GM21515 (cell line): ENCODE results near the gene BMAL1.

Source experiments
- ATAC-seq: cut with Tn5 transposase; IDR thresholded peaks from one replicate; pipeline ENCODE4 v1.9.1; 2021; ENCODE audit not compliant: unreplicated experiment

Gene BMAL1

DNA sequence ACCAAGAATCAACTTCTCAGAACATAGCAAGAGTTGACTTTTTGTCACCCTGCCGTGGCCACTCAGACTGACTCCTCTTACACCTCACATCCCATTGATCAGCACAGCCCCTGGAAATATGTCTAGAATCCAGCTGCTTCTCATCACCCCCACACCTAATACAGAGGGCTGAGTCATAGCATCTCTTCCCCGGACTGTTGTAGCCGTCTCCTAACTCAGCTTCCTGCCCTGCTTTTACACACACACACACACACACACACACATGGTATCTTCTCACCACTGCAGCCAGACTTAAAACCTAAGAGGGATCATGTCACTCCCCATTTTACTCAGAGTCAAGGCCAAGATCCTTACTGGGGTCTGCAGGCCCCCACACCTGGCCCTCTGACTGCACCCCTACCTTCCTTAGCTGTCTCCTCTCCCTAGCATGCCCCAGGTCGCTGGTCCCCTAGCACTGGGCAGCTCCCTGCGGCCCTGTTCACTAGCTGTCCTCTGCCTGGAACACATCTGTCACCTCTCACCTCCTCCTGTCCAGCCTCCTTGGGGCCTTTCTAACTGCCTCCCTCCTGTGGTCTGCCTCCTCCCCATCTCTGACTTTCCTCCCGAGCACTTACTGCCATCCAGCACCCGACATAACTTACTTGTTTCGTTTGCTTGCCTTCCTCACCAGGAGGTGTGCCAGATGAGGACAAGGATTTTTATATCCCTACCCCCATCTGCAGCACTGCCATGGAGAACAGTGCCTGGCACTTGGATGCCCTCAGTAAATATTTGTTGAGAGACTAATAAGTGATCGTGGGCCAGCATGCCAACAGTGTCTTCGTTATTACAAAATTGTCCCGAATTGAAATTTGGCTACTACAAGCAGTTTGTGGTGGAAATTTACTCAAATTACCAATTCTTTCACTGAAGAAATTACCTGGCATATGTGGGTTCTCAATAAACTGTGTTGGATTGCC is 61.9 kb downstream of the BMAL1 start:
- no peak for ATAC-seq

GRCh38 chr11:13341026-13341425 is 63.4 kb downstream of the BMAL1 start:
- ATAC-seq, result no peak

DNA sequence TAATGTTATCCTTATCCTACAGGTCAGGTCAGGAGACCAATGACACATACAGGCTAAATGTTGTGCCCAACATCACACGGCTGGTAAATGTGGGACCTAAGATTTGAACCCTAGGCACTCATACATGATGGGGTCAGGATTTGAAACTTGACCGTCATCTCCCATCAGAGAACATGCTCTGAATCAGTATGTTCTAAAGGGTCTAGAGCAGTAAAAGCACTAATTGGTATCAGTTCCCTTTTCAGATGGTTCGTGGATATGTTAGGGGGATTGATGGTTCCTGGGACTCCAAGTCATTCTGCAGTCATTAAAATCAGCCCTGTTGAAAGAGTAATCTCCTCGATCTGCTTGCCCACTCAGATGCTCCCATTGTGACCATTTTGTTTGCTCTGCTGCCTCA is 65.5 kb downstream of the BMAL1 start:
- ATAC-seq, result no peak

DNA sequence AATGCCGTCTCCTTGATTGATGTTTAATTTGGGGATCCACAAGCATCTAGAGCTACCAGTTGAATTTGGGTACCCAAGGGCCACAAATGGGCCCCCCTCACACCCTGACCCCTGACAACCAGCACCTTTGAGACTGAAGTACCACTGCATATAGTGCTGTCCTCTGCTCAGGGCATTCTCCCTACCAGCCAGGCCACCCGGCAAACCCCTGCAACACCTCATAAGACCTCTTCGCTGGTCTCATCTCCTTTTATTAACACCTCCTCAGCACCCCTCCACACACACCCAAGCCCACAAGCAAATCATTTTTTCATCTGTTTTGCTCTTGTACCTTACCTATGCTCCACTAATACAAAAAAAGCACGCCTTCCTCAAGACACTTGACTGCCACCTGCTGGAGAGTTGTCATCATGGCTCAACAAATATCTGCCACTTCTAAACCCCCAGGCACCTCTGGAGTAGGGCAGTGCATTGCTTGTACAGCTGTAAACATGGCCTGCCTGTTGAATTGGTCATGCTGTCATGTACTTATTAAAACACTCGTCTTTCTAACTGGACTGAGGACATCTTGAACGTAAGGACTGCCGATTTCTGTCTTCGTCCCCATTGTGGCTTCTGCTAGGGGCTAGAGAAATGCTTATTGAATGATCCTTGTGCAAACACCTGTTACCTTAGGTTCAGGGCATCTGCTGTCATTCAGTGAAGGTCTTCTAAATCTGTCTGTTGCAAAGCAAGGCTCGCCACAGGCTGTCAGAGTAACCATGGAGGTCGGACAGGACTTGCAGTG is 66.5 kb downstream of the BMAL1 start:
- peak; percentile 47 for ATAC-seq

GRCh38 chr11:13344818-13345217 is 67.2 kb downstream of the BMAL1 start:
- ATAC-seq, result no peak

GRCh38 chr11:13346470-13346869 is 68.9 kb downstream of the BMAL1 start:
- ATAC-seq, result no peak

DNA sequence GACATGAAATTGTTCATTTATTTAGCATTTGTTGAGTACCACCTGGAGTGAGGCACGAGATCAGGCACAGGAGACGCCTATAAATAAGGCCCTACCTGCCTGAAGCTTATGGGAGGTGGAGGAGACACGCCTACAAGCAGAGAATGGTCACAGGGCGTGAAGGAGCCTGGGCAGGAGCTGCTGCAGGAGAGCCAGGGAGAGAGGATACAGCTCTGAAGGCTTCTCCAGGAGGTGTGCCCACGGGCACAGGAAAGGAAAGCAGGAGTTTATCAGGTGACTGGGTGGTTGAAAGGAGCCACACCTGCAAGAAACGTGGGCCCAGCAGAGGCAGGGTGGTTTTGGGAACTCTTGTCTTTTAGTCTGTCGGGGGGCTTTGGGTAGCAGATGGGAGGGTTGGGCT is 70.3 kb downstream of the BMAL1 start:
- ATAC-seq, result no peak

DNA sequence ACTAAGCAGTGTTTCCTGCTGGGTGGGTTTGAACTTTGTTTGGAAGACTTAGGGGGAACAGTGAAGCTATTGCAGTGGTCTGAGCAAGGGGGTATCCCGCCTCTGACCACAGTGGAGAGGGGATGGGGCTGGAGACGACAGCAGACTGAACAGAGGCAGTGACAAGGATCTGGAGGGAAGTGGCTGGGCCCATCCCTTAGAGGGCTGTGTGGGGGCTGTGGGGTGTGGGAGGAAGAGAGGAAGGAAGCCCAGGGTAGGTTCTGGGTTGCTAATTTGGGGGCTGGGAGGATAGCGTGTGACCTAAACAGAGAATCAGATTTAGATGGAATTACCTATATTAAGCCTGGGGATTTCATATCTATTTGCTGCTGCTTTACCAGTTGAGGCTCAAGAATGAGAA is 70.7 kb downstream of the BMAL1 start:
- ATAC-seq, result no peak

DNA sequence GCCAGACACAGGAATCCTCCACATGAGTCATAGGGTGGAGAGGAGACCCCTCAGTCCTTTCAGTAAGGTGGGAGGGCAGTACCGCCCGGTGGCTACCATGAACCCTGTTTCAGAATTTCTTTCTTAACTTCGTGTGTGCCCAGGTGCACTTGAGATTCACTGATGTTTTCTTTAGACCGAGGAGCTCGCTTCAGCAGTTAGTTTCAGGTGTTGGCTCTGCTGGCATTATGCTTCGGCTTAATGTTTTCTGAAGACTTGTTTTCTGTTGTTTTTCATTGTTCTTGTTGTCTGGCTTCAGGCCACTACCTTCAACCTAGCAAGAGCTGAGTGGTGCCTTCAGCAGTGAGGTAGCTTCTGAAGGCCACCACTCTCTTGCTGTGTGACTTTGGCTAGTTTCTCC is 71.5 kb downstream of the BMAL1 start:
- no peak for ATAC-seq

GRCh38 chr11:13349581-13349980 is 72.0 kb downstream of the BMAL1 start:
- no peak for ATAC-seq

DNA sequence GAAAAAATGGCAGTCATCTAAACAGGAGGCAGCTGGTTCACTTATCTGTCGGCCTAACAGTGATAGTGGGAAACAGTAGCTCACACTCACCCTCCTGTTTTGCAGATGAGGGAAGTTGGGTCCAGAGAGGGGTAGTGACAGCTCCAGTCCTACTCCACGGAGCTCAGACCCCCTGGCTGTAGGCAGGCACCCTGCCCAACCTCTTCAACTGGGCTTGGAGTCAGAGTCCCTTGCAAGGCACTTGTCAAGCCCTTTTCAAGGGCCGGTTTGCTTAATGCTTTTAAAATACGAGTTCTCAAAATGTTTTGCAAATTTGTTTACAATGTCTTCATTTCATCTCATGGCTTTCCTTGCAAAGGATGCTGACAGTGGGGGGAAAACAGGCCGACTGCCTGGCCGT is 75.1 kb downstream of the BMAL1 start:
- ATAC-seq, result no peak

GRCh38 chr11:13354335-13354734 is 76.7 kb downstream of the BMAL1 start:
- no peak for ATAC-seq

GRCh38 chr11:13355191-13355590 is 77.6 kb downstream of the BMAL1 start:
- ATAC-seq, result no peak

GRCh38 chr11:13357232-13357631 is 79.6 kb downstream of the BMAL1 start:
- no peak for ATAC-seq

DNA sequence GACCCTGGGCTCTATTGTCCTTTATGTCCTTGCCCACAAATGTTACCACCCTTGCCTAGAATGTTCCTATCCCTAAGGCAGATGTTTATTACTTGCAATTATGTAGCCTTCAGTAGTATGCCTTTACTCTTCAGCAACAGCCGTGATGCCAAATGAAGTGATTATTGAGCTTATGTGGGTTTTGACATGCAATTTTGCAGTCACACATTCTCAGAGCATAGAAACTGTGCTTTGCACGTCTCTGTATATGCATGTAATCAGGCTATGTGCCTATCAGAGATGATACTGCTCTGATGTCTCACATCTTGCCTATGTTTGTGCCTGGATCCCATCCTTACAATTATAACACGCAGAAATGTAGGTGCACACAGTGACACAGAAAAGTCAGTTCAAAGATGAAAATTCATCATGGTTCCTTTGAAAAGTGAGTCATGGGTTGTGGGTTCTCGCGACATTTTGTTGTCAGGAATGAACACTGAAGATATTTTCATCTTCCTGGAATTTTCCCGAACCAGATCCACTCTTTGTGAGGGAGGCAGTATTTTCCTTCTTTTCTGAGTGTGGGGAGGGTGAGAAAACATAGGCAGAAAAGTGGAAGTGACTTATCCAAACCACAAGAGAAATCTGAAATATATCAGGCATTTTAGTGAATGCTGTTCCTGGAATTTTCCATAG is 81.1 kb downstream of the BMAL1 start:
- ATAC-seq, result no peak

- no peak for ATAC-seq
Measured at GRCh38 chr11:13362596-13363109, 85.1 kb downstream of the BMAL1 start.

DNA sequence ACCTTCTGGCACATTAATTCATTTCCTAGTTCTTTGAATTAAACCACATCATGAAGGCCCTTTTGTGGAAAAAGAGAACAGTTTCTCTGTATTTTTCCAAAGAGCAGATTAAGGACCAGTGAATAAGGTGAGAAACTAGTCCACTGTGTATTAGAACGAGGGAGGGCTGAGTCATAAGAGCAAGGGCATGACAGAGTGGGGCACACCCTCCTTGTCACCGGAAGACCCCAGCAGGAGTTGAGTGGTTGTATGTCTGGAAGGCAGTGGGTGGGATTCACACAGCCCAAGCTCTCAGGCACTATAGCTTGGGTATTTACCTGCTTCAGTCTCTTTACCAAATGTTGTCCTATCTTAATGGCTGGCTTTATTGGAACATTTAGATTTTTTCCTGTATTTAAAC is 86.8 kb downstream of the BMAL1 start:
- no peak for ATAC-seq

DNA sequence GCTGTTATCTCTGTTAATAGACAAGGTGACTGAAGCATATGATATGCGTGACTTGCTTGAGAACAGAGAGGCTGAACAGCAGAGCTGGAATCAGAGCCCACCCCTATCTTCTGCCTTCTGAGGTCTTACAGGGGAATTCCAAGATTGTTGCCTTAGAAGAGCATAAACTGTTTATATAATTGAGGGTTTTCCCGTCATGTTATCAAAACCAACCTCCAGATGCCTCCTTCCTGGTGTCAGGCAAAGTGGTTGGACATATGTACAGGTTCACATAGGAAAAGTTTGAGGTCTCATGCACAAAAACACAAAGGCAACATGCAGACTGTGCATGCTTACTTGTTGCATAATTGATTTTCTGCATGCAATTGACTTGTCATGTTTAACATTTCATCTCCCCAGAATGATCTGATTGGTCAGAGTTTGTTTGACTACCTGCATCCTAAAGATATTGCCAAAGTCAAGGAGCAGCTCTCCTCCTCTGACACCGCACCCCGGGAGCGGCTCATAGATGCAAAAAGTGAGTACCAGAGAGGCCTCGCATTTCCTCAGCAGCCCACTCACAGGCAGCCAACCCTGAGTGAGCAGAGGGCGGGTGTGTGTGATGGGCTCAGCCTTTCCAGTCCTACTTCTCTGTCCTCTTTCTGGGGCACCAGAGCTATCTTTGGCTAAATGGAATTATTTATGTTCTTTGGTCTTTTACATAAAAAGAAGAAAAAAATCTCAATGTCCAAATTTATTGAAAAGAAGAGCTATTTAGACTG is 88.9 kb downstream of the BMAL1 start:
- no peak for ATAC-seq

DNA sequence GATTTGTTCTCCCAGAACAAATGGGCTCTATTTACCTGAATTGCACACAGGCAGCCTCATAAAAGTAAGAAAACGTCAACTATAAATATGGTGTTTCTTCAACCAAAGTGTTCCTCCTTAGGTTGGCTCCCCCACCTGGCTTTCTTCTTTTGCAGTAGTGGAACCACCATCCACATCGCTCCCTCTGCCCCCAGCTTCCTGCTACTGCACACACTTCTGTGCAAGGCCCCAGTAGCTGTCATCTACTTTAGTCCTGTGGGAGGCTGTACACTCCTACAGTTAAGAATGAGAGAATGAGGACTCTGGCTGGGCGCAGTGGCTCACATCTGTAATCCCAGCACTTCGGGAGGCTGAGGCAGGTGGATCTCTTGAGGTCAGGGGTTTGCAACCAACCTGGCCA is 89.5 kb downstream of the BMAL1 start:
- ATAC-seq, result no peak

- ATAC-seq, result no peak
Measured at GRCh38 chr11:13368041-13368446, 90.5 kb downstream of the BMAL1 start.

GRCh38 chr11:13373216-13373615 is 95.6 kb downstream of the BMAL1 start:
- ATAC-seq, result no peak
